Measurements from ENCODE around the gene HAPSTR1.

HAPSTR1 gene

GRCh38 chr16:9125658-9126505 is 34.4 kb downstream of the HAPSTR1 start:
- no peak overlapping the region for H3K4me3 ChIP-seq (replicated peaks; ENCODE audit: low read depth, low read length)
- DNase-seq (ENCODE audit: low read depth) = no peak
- TF ChIP-seq CTCF (IDR thresholded peaks at IDR 0.05; ENCODE audit: low read length, missing control alignments) = no peak

GRCh38 chr16:9126609-9127008 is 35.2 kb downstream of the HAPSTR1 start:
- H3K4me3 ChIP-seq (replicated peaks; ENCODE audit: low read depth, low read length) = no peak overlapping the region
- DNase-seq (ENCODE audit: low read depth) = no peak
- TF ChIP-seq CTCF (IDR thresholded peaks at IDR 0.05; ENCODE audit: low read length, missing control alignments) = no peak

GRCh38 chr16:9128346-9129342 is 37.2 kb downstream of the HAPSTR1 start:
- no peak overlapping the region for H3K4me3 ChIP-seq (replicated peaks; ENCODE audit: low read depth, low read length)
- DNase-seq (ENCODE audit: low read depth) = no peak
- no peak for TF ChIP-seq CTCF (IDR thresholded peaks at IDR 0.05; ENCODE audit: low read length, missing control alignments)

GRCh38 chr16:9134306-9134705 is 42.9 kb downstream of the HAPSTR1 start:
- no peak overlapping the region for H3K4me3 ChIP-seq (replicated peaks; ENCODE audit: low read depth, low read length)
- no peak for TF ChIP-seq CTCF (IDR thresholded peaks at IDR 0.05; ENCODE audit: low read length, missing control alignments)
- no peak for DNase-seq (ENCODE audit: low read depth)

- peak; percentile 53 for TF ChIP-seq CTCF (IDR thresholded peaks at IDR 0.05; ENCODE audit: low read length, missing control alignments)
- H3K4me3 ChIP-seq (replicated peaks; ENCODE audit: low read depth, low read length) = no peak overlapping the region
- DNase-seq (ENCODE audit: low read depth) = peak; percentile 56
Measured at GRCh38 chr16:9134739-9135138, 43.3 kb downstream of the HAPSTR1 start.

GRCh38 chr16:9135797-9136196 is 44.4 kb downstream of the HAPSTR1 start:
- no peak for TF ChIP-seq CTCF (IDR thresholded peaks at IDR 0.05; ENCODE audit: low read length, missing control alignments)
- no peak for DNase-seq (ENCODE audit: low read depth)
- H3K4me3 ChIP-seq (replicated peaks; ENCODE audit: low read depth, low read length) = no peak overlapping the region
